ENCODE results near the gene HS1BP3. TPM values are rescaled to one million over a fixed set of nuclear protein-coding genes. Genes with fewer than 3 reads are reported as not detected.

The HS1BP3 gene
- total and polyA plus RNA-seq, 2 of the 13 experiments (the other 11 are each of a cell fraction or from before 2014, with no cell fraction given) = 15.2 to 22.0 TPM

DNA sequence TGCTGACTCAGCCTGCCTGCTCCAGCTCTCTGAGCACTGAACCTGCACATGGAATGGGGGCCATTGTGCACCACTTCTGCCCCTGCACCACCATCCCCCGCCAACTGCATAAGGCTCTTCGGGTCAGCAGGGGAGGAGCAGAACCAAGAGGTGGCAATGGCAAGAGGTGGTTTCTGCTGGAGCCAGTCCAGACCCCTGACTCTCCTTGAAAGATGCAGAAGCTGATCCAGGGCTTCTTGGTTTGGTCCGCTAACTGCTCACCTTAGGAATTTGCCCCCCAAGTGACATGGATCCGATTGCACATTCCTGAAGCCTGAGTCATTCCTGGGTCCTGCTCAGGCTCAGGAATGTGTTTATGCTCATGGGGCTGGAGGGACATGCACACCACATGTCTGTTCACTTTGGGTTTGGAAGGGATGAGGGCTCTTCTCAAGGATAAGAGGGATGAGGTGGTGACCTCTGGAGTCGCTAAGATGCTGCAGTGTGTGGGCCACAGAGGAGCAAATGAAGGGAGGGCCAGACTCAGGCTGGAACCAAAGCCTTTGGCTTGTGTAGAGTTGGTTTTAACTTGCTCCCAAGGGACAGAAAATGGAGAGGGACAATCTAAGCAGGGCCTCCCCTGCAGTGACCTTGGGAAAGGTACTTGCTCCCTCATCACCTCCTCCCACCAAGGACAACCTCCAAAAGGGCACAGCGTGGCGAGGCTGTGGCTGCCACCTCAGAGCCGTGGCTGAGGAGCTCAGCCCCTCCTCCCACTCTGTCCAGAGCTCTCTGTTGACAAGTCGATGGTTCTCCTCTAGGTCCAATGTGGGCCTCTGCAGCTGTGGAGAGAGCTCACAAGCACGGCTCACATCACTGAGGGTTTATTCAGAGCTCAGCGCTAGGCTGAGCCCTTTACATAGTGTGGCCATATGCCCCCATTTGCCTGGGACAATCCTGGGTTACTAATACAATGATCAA lies 66.2 kb downstream of the HS1BP3 start (continued):
- TF ChIP-seq, protein P1, sequence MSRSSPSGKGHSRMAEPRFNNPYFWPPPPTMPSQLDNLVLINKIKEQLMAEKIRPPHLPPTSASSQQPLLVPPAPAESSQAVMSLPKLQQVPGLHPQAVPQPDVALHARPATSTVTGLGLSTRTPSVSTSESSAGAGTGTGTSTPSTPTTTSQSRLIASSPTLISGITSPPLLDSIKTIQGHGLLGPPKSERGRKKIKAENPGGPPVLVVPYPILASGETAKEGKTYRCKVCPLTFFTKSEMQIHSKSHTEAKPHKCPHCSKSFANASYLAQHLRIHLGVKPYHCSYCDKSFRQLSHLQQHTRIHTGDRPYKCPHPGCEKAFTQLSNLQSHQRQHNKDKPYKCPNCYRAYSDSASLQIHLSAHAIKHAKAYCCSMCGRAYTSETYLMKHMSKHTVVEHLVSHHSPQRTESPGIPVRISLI (CRISPR knock-in tag; IDR thresholded peaks at IDR 0.05; ENCODE audit: borderline replicate concordance) = no peak
- TF ChIP-seq RXRA (CRISPR knock-in tag; IDR thresholded peaks at IDR 0.05) (peak; percentile 90), PHF21A (CRISPR knock-in tag; IDR thresholded peaks at IDR 0.05) (peak; percentile 89), ZNF264 (CRISPR knock-in tag; IDR thresholded peaks at IDR 0.05) (peak; percentile 98), PHF8 (CRISPR knock-in tag; IDR thresholded peaks at IDR 0.05) (peak; percentile 22; the same call in 1 of the 2 replicates), ZNF878 (CRISPR knock-in tag; IDR thresholded peaks at IDR 0.05) (peak; percentile 65; the same call in 1 of the 2 replicates), ZNF891 (CRISPR knock-in tag; IDR thresholded peaks at IDR 0.05) (peak; percentile 41), ZNF317 (CRISPR knock-in tag; IDR thresholded peaks at IDR 0.05) (peak; percentile 46; the same call in 1 of the 2 replicates), MTA3 (CRISPR knock-in tag; IDR thresholded peaks at IDR 0.05) (no peak), ZNF614 (CRISPR knock-in tag; IDR thresholded peaks at IDR 0.05; ENCODE audit: borderline replicate concordance) (peak; percentile 62), PCBP2 (optimal IDR thresholded peaks at IDR 0.05; ENCODE audit: low read depth, low read length, poor library complexity, severe bottlenecking) (no peak), TBL1XR1 (IDR thresholded peaks at IDR 0.05; ENCODE audit: borderline replicate concordance, low read length, partially characterized antibody) (peak; percentile 64), ZBTB7B (CRISPR knock-in tag; IDR thresholded peaks at IDR 0.05) (peak; percentile 93), TSC22D2 (CRISPR knock-in tag; IDR thresholded peaks at IDR 0.05; ENCODE audit: borderline replicate concordance) (no peak), KAT7 (CRISPR knock-in tag; IDR thresholded peaks at IDR 0.05; ENCODE audit: borderline replicate concordance) (no peak; the same call in 1 of the 2 replicates)
- TF ChIP-seq, protein P2, sequence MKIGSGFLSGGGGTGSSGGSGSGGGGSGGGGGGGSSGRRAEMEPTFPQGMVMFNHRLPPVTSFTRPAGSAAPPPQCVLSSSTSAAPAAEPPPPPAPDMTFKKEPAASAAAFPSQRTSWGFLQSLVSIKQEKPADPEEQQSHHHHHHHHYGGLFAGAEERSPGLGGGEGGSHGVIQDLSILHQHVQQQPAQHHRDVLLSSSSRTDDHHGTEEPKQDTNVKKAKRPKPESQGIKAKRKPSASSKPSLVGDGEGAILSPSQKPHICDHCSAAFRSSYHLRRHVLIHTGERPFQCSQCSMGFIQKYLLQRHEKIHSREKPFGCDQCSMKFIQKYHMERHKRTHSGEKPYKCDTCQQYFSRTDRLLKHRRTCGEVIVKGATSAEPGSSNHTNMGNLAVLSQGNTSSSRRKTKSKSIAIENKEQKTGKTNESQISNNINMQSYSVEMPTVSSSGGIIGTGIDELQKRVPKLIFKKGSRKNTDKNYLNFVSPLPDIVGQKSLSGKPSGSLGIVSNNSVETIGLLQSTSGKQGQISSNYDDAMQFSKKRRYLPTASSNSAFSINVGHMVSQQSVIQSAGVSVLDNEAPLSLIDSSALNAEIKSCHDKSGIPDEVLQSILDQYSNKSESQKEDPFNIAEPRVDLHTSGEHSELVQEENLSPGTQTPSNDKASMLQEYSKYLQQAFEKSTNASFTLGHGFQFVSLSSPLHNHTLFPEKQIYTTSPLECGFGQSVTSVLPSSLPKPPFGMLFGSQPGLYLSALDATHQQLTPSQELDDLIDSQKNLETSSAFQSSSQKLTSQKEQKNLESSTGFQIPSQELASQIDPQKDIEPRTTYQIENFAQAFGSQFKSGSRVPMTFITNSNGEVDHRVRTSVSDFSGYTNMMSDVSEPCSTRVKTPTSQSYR (CRISPR knock-in tag; IDR thresholded peaks at IDR 0.05; ENCODE audit: borderline replicate concordance) = peak; percentile 91
- TF ChIP-seq, protein P3, sequence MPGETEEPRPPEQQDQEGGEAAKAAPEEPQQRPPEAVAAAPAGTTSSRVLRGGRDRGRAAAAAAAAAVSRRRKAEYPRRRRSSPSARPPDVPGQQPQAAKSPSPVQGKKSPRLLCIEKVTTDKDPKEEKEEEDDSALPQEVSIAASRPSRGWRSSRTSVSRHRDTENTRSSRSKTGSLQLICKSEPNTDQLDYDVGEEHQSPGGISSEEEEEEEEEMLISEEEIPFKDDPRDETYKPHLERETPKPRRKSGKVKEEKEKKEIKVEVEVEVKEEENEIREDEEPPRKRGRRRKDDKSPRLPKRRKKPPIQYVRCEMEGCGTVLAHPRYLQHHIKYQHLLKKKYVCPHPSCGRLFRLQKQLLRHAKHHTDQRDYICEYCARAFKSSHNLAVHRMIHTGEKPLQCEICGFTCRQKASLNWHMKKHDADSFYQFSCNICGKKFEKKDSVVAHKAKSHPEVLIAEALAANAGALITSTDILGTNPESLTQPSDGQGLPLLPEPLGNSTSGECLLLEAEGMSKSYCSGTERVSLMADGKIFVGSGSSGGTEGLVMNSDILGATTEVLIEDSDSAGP (CRISPR knock-in tag; IDR thresholded peaks at IDR 0.05; ENCODE audit: borderline replicate concordance) = peak; percentile 94
- TF ChIP-seq, protein P4, sequence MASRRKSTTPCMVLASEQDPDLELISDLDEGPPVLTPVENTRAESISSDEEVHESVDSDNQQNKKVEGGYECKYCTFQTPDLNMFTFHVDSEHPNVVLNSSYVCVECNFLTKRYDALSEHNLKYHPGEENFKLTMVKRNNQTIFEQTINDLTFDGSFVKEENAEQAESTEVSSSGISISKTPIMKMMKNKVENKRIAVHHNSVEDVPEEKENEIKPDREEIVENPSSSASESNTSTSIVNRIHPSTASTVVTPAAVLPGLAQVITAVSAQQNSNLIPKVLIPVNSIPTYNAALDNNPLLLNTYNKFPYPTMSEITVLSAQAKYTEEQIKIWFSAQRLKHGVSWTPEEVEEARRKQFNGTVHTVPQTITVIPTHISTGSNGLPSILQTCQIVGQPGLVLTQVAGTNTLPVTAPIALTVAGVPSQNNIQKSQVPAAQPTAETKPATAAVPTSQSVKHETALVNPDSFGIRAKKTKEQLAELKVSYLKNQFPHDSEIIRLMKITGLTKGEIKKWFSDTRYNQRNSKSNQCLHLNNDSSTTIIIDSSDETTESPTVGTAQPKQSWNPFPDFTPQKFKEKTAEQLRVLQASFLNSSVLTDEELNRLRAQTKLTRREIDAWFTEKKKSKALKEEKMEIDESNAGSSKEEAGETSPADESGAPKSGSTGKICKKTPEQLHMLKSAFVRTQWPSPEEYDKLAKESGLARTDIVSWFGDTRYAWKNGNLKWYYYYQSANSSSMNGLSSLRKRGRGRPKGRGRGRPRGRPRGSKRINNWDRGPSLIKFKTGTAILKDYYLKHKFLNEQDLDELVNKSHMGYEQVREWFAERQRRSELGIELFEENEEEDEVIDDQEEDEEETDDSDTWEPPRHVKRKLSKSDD (CRISPR knock-in tag; IDR thresholded peaks at IDR 0.05; ENCODE audit: low read depth) = peak; percentile 66; the same call in 1 of the 2 replicates

Measured in HepG2 (cell line).